Mesenchymal stem cell (in vitro differentiated cells and primary cell): ENCODE measurements around the gene ACACB.
A peak's percentile ranks its signal among the peaks of the same experiment; 100 is the strongest.

ENCODE experiments used
- DNase-seq: peaks from one replicate; pipeline ENCODE4 v3.0.0-alpha.2; 2013
- H2AFZ ChIP-seq: one replicate; pipeline ENCODE4 v1.6.1; 2013; ENCODE audit warnings: low read depth, mild to moderate bottlenecking, control low read depth, inconsistent platforms, low read length, moderate library complexity
- H2AK5ac ChIP-seq: 2 replicates; pipeline ENCODE4 v1.6.1; 2013; ENCODE audit warnings: low read length, moderate library complexity, mild to moderate bottlenecking, inconsistent platforms; ENCODE audit not compliant: severe bottlenecking
- H2BK120ac ChIP-seq: one replicate; pipeline ENCODE4 v1.6.1; 2013; ENCODE audit warnings: low read depth, mild to moderate bottlenecking, inconsistent platforms, low read length, moderate library complexity
- H2BK12ac ChIP-seq, 2 experiments: one replicate each; pipeline ENCODE4 v1.6.1; 2013; ENCODE audit warnings: inconsistent platforms in 2 of 2, low read length in 2 of 2, mild to moderate bottlenecking in 2 of 2, moderate library complexity in 2 of 2, control low read depth in 1 of 2
- H2BK15ac ChIP-seq: one replicate; pipeline ENCODE4 v1.6.1; 2013; ENCODE audit warnings: mild to moderate bottlenecking, low read depth, inconsistent platforms; ENCODE audit not compliant: poor library complexity, severe bottlenecking
- H2BK5ac ChIP-seq: 2 replicates; pipeline ENCODE4 v1.6.1; 2013; ENCODE audit warnings: low read depth, mild to moderate bottlenecking, low read length, control low read depth, inconsistent platforms; ENCODE audit not compliant: poor library complexity, severe bottlenecking
- H3K14ac ChIP-seq, 2 experiments: one replicate each; pipeline ENCODE4 v1.6.1; 2013; ENCODE audit warnings: inconsistent platforms in 2 of 2, low read length in 2 of 2, control low read depth in 1 of 2, mild to moderate bottlenecking in 1 of 2, moderate library complexity in 1 of 2
- H3K18ac ChIP-seq, 2 experiments: one replicate each; pipeline ENCODE4 v1.6.1; 2013; ENCODE audit warnings: inconsistent platforms in 2 of 2, low read length in 2 of 2, control low read depth in 1 of 2, low read depth in 1 of 2, mild to moderate bottlenecking in 1 of 2
- H3K23ac ChIP-seq, 2 experiments: one replicate each; pipeline ENCODE4 v1.6.1; 2013; ENCODE audit warnings: inconsistent platforms in 2 of 2, low read length in 2 of 2, mild to moderate bottlenecking in 2 of 2, moderate library complexity in 2 of 2, control low read depth in 1 of 2
- H3K27ac ChIP-seq: 2 replicates; pipeline ENCODE4 v1.5.1; 2013; ENCODE audit warnings: mild to moderate bottlenecking, moderate library complexity, low read length, control low read depth, inconsistent platforms; ENCODE audit not compliant: poor library complexity, severe bottlenecking
- H3K27me3 ChIP-seq, 2 experiments: 2 replicates each; pipeline versions ENCODE4 v1.6.1 to v1.7.0; 2013; ENCODE audit warnings: low read length in 2 of 2, mild to moderate bottlenecking in 2 of 2, moderate library complexity in 2 of 2, control low read depth in 1 of 2, inconsistent platforms in 1 of 2; ENCODE audit not compliant: control insufficient read depth in 1 of 2, insufficient read depth in 1 of 2
- H3K36me3 ChIP-seq, 2 experiments: 2 replicates each; pipeline versions ENCODE4 v1.6.1 to v1.7.0; 2013; ENCODE audit warnings: low read length in 2 of 2, control low read depth in 1 of 2, inconsistent platforms in 1 of 2, low read depth in 1 of 2, mild to moderate bottlenecking in 1 of 2; ENCODE audit not compliant: insufficient read depth in 2 of 2, control insufficient read depth in 1 of 2
- H3K4ac ChIP-seq, 2 experiments: one replicate each; pipeline ENCODE4 v1.6.1; 2013; ENCODE audit warnings: inconsistent platforms in 2 of 2, low read length in 2 of 2, mild to moderate bottlenecking in 2 of 2, moderate library complexity in 2 of 2, control low read depth in 1 of 2, low read depth in 1 of 2
- H3K4me1 ChIP-seq: 2 replicates; pipeline ENCODE4 v1.6.1; 2013; ENCODE audit warnings: low read depth, low read length, control low read depth; ENCODE audit not compliant: control insufficient read depth, insufficient read depth
- H3K4me2 ChIP-seq: 2 replicates; pipeline ENCODE4 v1.6.1; 2013; ENCODE audit warnings: low read length, mild to moderate bottlenecking, inconsistent platforms; ENCODE audit not compliant: poor library complexity, severe bottlenecking
- H3K4me3 ChIP-seq, 2 experiments: 2 replicates each; pipeline versions ENCODE4 v1.5.1 to v1.7.0; 2013; ENCODE audit warnings: low read length in 2 of 2, mild to moderate bottlenecking in 2 of 2, control low read depth in 1 of 2, low read depth in 1 of 2; ENCODE audit not compliant: insufficient read depth in 1 of 2
- H3K79me1 ChIP-seq: replicated peaks from 2 replicates; pipeline ENCODE4 v1.6.1; 2013; ENCODE audit warnings: mild to moderate bottlenecking, control low read depth, low read length, inconsistent platforms; ENCODE audit not compliant: poor library complexity, severe bottlenecking
- H3K9ac ChIP-seq: 2 replicates; pipeline ENCODE4 v1.7.0; 2013; ENCODE audit warnings: mild to moderate bottlenecking, low read length, moderate library complexity
- H3K9me3 ChIP-seq: 2 replicates; pipeline ENCODE4 v1.7.0; 2013; ENCODE audit warnings: mild to moderate bottlenecking, low read length; ENCODE audit not compliant: control insufficient read depth
- H4K8ac ChIP-seq: one replicate; pipeline ENCODE4 v1.6.1; 2013; ENCODE audit warnings: inconsistent platforms, mild to moderate bottlenecking, low read length, moderate library complexity
- H4K91ac ChIP-seq: one replicate; pipeline ENCODE4 v1.6.1; 2013; ENCODE audit warnings: mild to moderate bottlenecking, low read length, inconsistent platforms
- WGBS: methylation state at CpG from one replicate; pipeline ENCODE4 v1.1.7; 2013; ENCODE audit warnings: mixed read lengths; 5-methylcytosine and 5-hydroxymethylcytosine counted together

ACACB gene

DNA sequence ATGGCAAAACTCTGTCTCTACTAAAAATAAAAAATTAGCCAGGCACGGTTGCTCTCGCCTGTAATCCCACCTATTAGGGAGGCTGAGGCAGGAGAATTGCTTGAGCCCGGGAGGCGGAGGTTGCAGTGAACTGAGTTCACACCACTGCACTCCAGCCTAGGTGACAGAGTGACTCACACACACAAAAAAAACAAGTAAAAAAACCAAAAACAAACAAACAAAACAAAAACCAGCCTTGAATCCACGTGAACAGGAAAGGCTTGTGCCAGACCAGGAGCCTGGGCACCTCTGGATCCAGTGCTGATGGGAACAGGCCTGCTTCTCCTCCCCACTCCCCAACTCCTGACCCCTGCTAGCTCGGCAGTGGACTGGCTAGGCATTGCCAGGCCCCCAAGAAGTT lies 189.2 kb downstream of the ACACB start:
- Histone ChIP-seq H3K36me3 (no peaks in the 10 kb centered on the region), H3K79me1 (no peaks in the 10 kb centered on the region), H3K4me3 (no peak overlapping the region), H4K8ac (no peak overlapping the region), H3K4me2 (no peak overlapping the region), H4K91ac (no peak overlapping the region), H2BK15ac (no peak overlapping the region), H3K4me1 (peaks cover 16% of the 10 kb centered on the region), H2BK120ac (no peak overlapping the region), H3K9me3 (no peaks in the 10 kb centered on the region), H3K18ac (no peak overlapping the region), H3K27me3 (peaks cover 80 to 90% of the 10 kb centered on the region in 2 experiments), H3K14ac (no peak overlapping the region), H3K4ac (no peak overlapping the region), H3K9ac (no peak overlapping the region), H2BK5ac (no peak overlapping the region), H2BK12ac (no peak overlapping the region), H3K23ac (no peak overlapping the region), H3K27ac (no peak overlapping the region), H2AK5ac (no peak overlapping the region), H2AFZ (no peak overlapping the region)
- no peak for DNase-seq
- WGBS = 50% methylated on average over 6 of the region's 6 CpGs

DNA sequence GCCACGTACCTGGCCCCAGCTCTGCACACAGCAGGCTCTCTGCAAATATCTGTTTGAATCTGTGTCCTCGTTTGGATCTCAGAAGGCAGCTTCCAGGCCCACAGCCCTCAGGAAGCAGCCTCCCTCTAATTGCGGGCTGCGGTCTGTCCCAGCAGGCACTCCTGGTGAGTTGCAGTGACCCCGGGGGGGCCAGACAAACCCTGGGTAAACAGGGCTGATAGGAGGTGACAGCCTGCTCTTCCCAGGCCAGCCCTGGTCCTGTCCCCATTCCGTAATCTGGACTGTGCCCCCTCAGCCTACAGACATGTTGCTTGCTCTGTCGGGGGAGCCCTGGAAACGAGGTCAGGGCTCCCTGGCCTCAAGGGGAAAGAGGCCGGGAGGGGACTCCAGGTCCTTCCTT lies 190.7 kb downstream of the ACACB start:
- Histone ChIP-seq H3K4me3 (no peak overlapping the region), H3K9ac (no peak overlapping the region), H3K18ac (no peak overlapping the region), H2AK5ac (no peak overlapping the region), H3K23ac (no peak overlapping the region), H3K14ac (no peak overlapping the region), H2BK120ac (no peak overlapping the region), H3K9me3 (no peaks in the 10 kb centered on the region), H3K4ac (no peak overlapping the region), H2AFZ (no peak overlapping the region), H2BK15ac (no peak overlapping the region), H3K36me3 (no peaks in the 10 kb centered on the region), H3K4me2 (no peak overlapping the region), H3K4me1 (peaks cover 16% of the 10 kb centered on the region), H3K27ac (no peak overlapping the region), H3K27me3 (peaks cover 80 to 92% of the 10 kb centered on the region in 2 experiments), H2BK12ac (no peak overlapping the region), H4K8ac (no peak overlapping the region), H4K91ac (no peak overlapping the region), H2BK5ac (no peak overlapping the region), H3K79me1 (no peaks in the 10 kb centered on the region)
- 27% methylated on average over 9 of the region's 9 CpGs for WGBS
- no peak for DNase-seq

DNA sequence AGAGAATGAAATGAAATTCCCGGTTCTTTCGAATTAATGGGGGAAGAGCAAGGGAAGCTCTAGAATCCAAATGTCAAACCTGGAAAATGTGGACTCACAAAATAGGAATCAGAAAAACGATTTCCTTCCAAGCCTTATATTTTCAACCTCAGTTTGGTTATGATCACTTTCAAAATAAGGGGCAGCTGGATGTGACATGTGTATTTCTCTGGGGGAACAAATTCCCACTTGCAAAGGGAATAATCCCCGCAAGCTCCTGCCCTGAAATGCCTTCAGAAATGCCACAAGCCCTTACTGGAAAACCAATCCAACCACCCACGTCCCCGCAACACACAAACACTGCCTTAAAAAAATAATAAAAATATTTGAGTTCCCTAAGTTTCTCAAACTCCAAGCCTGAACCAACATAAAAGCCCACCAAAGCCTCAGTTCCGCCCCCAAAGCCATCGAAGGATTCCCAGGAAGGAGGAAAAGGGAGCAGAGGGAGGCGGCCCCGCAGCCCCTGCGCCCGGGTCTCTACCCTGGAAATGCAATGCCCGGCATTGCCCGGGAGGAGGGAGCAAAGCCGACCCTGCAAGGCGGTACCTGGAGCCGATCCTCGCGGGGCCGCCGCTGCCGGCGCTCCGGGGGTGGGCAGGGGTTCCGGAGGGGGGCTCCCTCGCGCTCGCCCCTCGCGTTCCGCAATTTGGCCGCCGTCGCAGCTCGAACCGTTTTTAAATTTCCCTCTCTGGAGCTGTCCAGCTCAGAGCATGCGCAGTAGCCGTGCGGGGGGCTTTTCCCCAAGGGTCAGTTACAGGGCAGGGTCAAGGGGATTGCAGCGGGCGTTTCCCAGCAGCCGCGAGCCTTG lies 192.4 kb downstream of the ACACB start, which contains the start of gene FOXN4:
FOXN4 (minus strand) TSS at position 751 of the 847 bp plus-strand sequence. CDS start 963 bp downstream, outside the sequence.
- Histone ChIP-seq H2AK5ac (no peak within 1 kb of the TSS), H3K4ac (no peak within 1 kb of the TSS), H3K14ac (no peak within 1 kb of the TSS), H3K4me3 (peak within 1 kb of the TSS; percentile 39 to 73), H3K4me2 (peak within 1 kb of the TSS; percentile 77), H3K27ac (no peak within 1 kb of the TSS), H3K79me1 (no peaks in the 10 kb centered on the region), H2BK15ac (no peak within 1 kb of the TSS), H3K9me3 (no peaks in the 10 kb centered on the region), H3K36me3 (no peaks in the 10 kb centered on the region), H3K4me1 (peaks cover 16% of the 10 kb centered on the region), H3K23ac (no peak within 1 kb of the TSS), H3K27me3 (peaks cover 86 to 89% of the 10 kb centered on the region in 2 experiments), H3K18ac (no peak within 1 kb of the TSS), H2BK12ac (no peak within 1 kb of the TSS), H3K9ac (no peak within 1 kb of the TSS), H4K8ac (no peak within 1 kb of the TSS), H2AFZ (peak within 1 kb of the TSS; percentile 23), H2BK5ac (no peak within 1 kb of the TSS), H4K91ac (no peak within 1 kb of the TSS), H2BK120ac (no peak within 1 kb of the TSS)
- 11% methylated on average over 31 of the region's 43 CpGs for WGBS
- no peak for DNase-seq

DNA sequence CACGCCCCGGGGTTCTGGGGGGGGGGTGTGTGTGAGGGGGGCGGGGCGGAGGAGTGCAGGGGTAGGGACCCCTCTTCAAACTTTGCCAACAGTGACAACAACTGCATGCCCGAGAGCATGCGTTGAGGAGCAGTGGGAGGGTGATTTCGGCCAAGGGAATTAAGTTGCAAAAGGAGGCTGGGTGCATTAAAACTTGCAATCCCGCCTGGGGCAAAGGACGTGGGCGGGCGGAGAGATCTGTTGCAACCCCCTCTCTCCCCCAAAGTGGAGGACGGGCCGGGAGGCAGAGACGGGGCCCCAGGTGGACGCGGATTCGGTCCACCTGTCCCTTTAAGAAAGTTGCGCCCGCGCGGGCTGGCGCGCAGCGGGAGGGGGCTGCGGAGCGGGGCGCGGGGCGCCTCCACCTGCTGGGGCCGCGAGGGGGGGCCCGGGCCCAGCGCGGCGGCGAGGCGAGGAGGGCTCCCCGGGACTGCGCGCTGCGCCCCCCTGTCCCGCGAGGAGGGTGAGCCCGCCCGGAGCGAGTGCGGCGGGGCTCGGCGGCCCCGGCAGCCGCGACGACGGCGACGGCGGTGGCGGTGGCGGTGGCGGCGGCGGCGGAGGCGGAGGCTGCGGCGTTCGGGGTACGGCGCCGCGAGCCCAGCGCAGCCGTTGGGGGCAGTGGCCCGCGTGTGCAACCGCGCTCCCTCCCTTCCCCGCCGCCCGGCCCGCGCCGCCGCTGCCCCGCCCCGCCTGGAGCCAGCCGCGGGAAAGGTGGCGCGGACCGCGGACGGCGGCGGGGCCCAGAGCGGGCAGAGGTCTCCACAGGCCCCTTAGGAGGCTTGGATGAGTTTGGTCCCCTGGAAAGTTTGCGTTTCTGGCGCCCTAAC lies 193.2 kb downstream of the ACACB start:
- peak overlapping the region; percentile 23 for H2AFZ ChIP-seq
- no peak overlapping the region for H3K23ac ChIP-seq
- H2AK5ac ChIP-seq = no peak overlapping the region
- no peak overlapping the region for H4K8ac ChIP-seq
- H2BK15ac ChIP-seq = no peak overlapping the region
- no peaks in the 10 kb centered on the region for H3K79me1 ChIP-seq
- H3K14ac ChIP-seq = no peak overlapping the region
- H3K4ac ChIP-seq = no peak overlapping the region
- H3K4me3 ChIP-seq = peak overlapping the region; percentile 39 to 73
- H2BK5ac ChIP-seq = no peak overlapping the region
- H3K4me2 ChIP-seq = peak overlapping the region; percentile 77
- peaks cover 16% of the 10 kb centered on the region for H3K4me1 ChIP-seq
- H2BK12ac ChIP-seq = no peak overlapping the region
- no peak overlapping the region for H3K27ac ChIP-seq
- WGBS = 2% methylated on average over 35 of the region's 99 CpGs
- no peak overlapping the region for H2BK120ac ChIP-seq
- H3K9me3 ChIP-seq = no peaks in the 10 kb centered on the region
- no peak for DNase-seq
- no peak overlapping the region for H3K9ac ChIP-seq
- no peak overlapping the region for H3K18ac ChIP-seq
- H3K27me3 ChIP-seq = peaks cover 86 to 88% of the 10 kb centered on the region in 2 experiments
- no peak overlapping the region for H4K91ac ChIP-seq
- no peaks in the 10 kb centered on the region for H3K36me3 ChIP-seq
